Upper lobe of left lung (tissue), 6 donors: ENCODE data around the gene AMPD3. TPM values are rescaled to one million over a fixed set of nuclear protein-coding genes. Genes with fewer than 3 reads are reported as not detected.

ENCODE experiments used
- ATAC-seq, 2 donors: fragments of 200-7000 bp; cut with Tn5 transposase; one replicate each; pipeline ENCODE4 v1.9.1; 2022; ENCODE audit warnings: mild to moderate bottlenecking in 2 of 2, moderate library complexity in 2 of 2; ENCODE audit not compliant: low FRiP score in 2 of 2
- DNase-seq, 2 donors: peaks; one replicate each; pipeline ENCODE4 v3.0.0-alpha.2; 2019 to 2020
- H3K27ac ChIP-seq, 4 donors: fragments of 200-600 bp; sonication (generic); one replicate each; pipeline ENCODE4 v1.5.1; 2016 to 2019
- H3K27me3 ChIP-seq, 4 donors: fragments of 200-600 bp; sonication (generic); one replicate each; pipeline ENCODE4 v1.5.1; 2017 to 2019
- H3K36me3 ChIP-seq, 4 donors: fragments of 200-600 bp; sonication (generic); one replicate each; pipeline ENCODE4 v1.5.1; 2016 to 2019
- H3K4me1 ChIP-seq, 4 donors: fragments of 200-600 bp; sonication (generic); one replicate each; pipeline ENCODE4 v1.5.1; 2018 to 2019
- H3K4me3 ChIP-seq, 4 donors: fragments of 200-600 bp; sonication (generic); one replicate each; pipeline ENCODE4 v1.5.1; 2017 to 2019; ENCODE audit warnings: mild to moderate bottlenecking in 2 of 4, moderate library complexity in 1 of 4
- H3K9me3 ChIP-seq, 4 donors: fragments of 200-600 bp; sonication (generic); one replicate each; pipeline ENCODE4 v1.5.1; 2018 to 2019
- CTCF ChIP-seq, 6 experiments: fragments of 450-650 bp in 4 of 6; fragments of 200-600 bp in 2 of 6; sonication (generic) in 2 of 6; IDR thresholded peaks; one replicate each; pipeline ENCODE4 v1.5.1; 2016 to 2019; ENCODE audit warnings: antibody characterized with exemption in 6 of 6
- EP300 ChIP-seq, 4 donors: sonication (generic); formaldehyde crosslinking; IDR thresholded peaks; one replicate each; pipeline ENCODE4 v1.5.1; 2017; ENCODE audit warnings: antibody characterized with exemption in 4 of 4, control low read depth in 2 of 4
- POLR2A ChIP-seq, 4 donors: fragments of 450-650 bp; IDR thresholded peaks; one replicate each; pipeline ENCODE4 v1.5.1; 2016 to 2017; ENCODE audit warnings: antibody characterized with exemption in 4 of 4, mild to moderate bottlenecking in 2 of 4
- POLR2AphosphoS5 ChIP-seq, 2 donors: sonication (generic); formaldehyde crosslinking; IDR thresholded peaks; one replicate each; pipeline ENCODE4 v1.5.1; 2017; ENCODE audit warnings: antibody characterized with exemption in 2 of 2
- WGBS, 2 donors: methylation state at CpG; one replicate each; pipeline ENCODE4 v1.1.5; 2017 to 2018; 5-methylcytosine and 5-hydroxymethylcytosine counted together
- total RNA-seq, 6 donors: library from RNA; depleted of rRNA in 4 of 6; stranded (reverse); fragments of >200 nt in 4 of 6; gene quantifications; one replicate each; pipeline versions ENCODE4 v1.1.0 to v1.2.1, GENCODE V29; 2016 to 2021
- donor health status: DM: no; HTN: no; CAD: no; lungs with moderate emphysema.
- donor health status: DM: no; HTN: yes; CAD: no; lungs with severe emphysema.

Gene AMPD3
- total RNA-seq, 6 donors from 2014 or later: 5.4 to 49.2 (median 9.3) TPM

- Histone ChIP-seq H3K4me3 (peak overlapping the region in 3 of 4 donors; percentile 63 to 72 (median 64)), H3K27me3 (peaks cover 0 to 6% (median 0%) of the 10 kb centered on the region in 4 donors), H3K27ac (peak overlapping the region; percentile 84 to 93 (median 87)), H3K36me3 (no peaks in the 10 kb centered on the region), H3K4me1 (peaks cover 9 to 39% (median 31%) of the 10 kb centered on the region in 4 donors), H3K9me3 (no peaks in the 10 kb centered on the region)
- 69 to 70% methylated on average over 2 to 4 of the region's 4 CpGs for WGBS, 2 donors
- TF ChIP-seq POLR2AphosphoS5 (IDR thresholded peaks at IDR 0.05): no peak
- no peak for TF ChIP-seq CTCF (IDR thresholded peaks at IDR 0.05)
- no peak for TF ChIP-seq POLR2A (IDR thresholded peaks at IDR 0.05)
- no peak for TF ChIP-seq EP300 (IDR thresholded peaks at IDR 0.05)
- no peak for DNase-seq
- ATAC-seq: no peak
Measured at GRCh38 chr11:10451426-10452116, 3.5 kb upstream of the AMPD3 start.

- no peak for DNase-seq
- H3K9me3 ChIP-seq: no peaks in the 10 kb centered on the region
- no peak overlapping the region for H3K4me3 ChIP-seq
- no peak for ATAC-seq
- H3K36me3 ChIP-seq: no peaks in the 10 kb centered on the region
- peaks cover 13 to 44% (median 32%) of the 10 kb centered on the region in 4 donors for H3K4me1 ChIP-seq
- WGBS, 2 donors: 90 to 94% methylated on average over 3 of the region's 3 CpGs
- peak overlapping the region in 1 of 4 donors; percentile 88 for H3K27ac ChIP-seq
- H3K27me3 ChIP-seq: peaks cover 0 to 6% (median 0%) of the 10 kb centered on the region in 4 donors
- TF ChIP-seq POLR2A (IDR thresholded peaks at IDR 0.05) (no peak), POLR2AphosphoS5 (IDR thresholded peaks at IDR 0.05) (no peak), CTCF (IDR thresholded peaks at IDR 0.05) (no peak), EP300 (IDR thresholded peaks at IDR 0.05) (no peak)
Measured at GRCh38 chr11:10452211-10452767, 2.8 kb upstream of the AMPD3 start.

- H3K27ac ChIP-seq: no peak overlapping the region
- ATAC-seq (no peak), DNase-seq (no peak)
- 75 to 90% methylated on average over 3 of the region's 3 CpGs for WGBS, 2 donors
- no peaks in the 10 kb centered on the region for H3K36me3 ChIP-seq
- peaks cover 13 to 44% (median 32%) of the 10 kb centered on the region in 4 donors for H3K4me1 ChIP-seq
- TF ChIP-seq POLR2AphosphoS5 (IDR thresholded peaks at IDR 0.05): no peak
- no peak for TF ChIP-seq CTCF (IDR thresholded peaks at IDR 0.05)
- TF ChIP-seq POLR2A (IDR thresholded peaks at IDR 0.05): no peak
- no peak for TF ChIP-seq EP300 (IDR thresholded peaks at IDR 0.05)
- H3K4me3 ChIP-seq: no peak overlapping the region
- H3K9me3 ChIP-seq: no peaks in the 10 kb centered on the region
- peaks cover 0 to 6% (median 0%) of the 10 kb centered on the region in 4 donors for H3K27me3 ChIP-seq
Measured at GRCh38 chr11:10453261-10453660, 1.8 kb upstream of the AMPD3 start.

- H3K4me1 ChIP-seq: peaks cover 13 to 39% (median 24%) of the 10 kb centered on the region in 4 donors
- H3K36me3 ChIP-seq: no peaks in the 10 kb centered on the region
- no peak for TF ChIP-seq EP300 (IDR thresholded peaks at IDR 0.05)
- TF ChIP-seq CTCF (IDR thresholded peaks at IDR 0.05): no peak
- no peak for TF ChIP-seq POLR2AphosphoS5 (IDR thresholded peaks at IDR 0.05)
- peak in 1 of 4 donors; percentile 69 for TF ChIP-seq POLR2A (IDR thresholded peaks at IDR 0.05)
- peak; percentile 52 to 75 for DNase-seq
- H3K27me3 ChIP-seq: peaks cover 0 to 3% (median 0%) of the 10 kb centered on the region in 4 donors
- ATAC-seq: peak; percentile 74 to 80
- 23 to 27% methylated on average over 16 of the region's 18 CpGs for WGBS, 2 donors
- H3K9me3 ChIP-seq: no peaks in the 10 kb centered on the region
- peak overlapping the region; percentile 56 to 80 (median 66) for H3K27ac ChIP-seq
- H3K4me3 ChIP-seq: peak overlapping the region in 3 of 4 donors; percentile 22 to 45 (median 44)
Measured at GRCh38 chr11:10455637-10456487, 798 bp downstream of the AMPD3 start.
